Activated CD8-positive, alpha-beta memory T cell treated with anti-CD3 and anti-CD28 coated beads for 48 hours (primary cell): ENCODE results near the gene RACGAP1.
"Not testable (repeated sequence)": the region's sequence is repeated elsewhere in the genome, so short reads cannot be mapped to it uniquely, and the experiment has no call there.

Experiments
- DNase-seq, 3 experiments: peaks; one replicate each; pipeline ENCODE4 v3.0.0-alpha.2; 2020; ENCODE audit warnings: low read depth in 2 of 3, low spot score in 2 of 3

Gene RACGAP1

DNA sequence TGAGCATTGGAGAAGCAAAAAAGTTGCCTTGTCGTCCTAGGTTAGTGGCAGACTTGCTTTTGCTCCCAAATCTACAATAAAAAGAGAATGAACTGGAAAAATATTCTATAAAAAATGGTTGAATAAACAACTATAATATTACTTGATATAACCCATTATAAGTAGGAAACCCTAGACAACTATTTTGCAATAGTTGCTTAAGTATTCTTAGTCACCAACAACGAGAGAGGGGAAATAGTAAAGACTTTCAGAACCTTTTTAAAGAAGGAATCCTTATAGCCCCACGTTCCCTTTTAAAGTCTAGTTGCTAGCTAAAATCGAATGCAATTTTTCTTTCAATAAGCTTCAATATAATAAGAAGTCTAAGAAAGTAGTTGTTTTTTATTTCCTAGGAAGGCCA, 35.0 kb downstream of the RACGAP1 start:
- DNase-seq: no peak

DNA sequence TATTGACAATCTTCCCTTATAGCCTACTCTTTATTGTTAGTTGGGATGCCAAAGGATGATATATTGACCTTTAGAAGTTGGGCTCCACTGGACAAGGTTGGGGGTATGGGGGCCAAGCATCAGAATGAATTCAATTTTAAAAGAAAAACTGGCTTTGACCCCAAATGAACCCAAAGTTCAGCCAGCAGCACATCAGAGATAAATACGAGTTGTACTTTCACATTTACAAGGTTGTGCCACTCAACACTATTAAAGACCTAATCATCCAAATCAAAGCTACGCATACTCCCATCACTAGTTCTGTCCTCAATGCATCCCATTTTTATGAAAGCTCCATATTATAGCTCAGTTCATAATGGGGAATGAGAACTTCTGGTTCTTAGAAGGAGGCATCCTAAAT, 35.9 kb downstream of the RACGAP1 start:
- DNase-seq: not testable (repeated sequence)

DNA sequence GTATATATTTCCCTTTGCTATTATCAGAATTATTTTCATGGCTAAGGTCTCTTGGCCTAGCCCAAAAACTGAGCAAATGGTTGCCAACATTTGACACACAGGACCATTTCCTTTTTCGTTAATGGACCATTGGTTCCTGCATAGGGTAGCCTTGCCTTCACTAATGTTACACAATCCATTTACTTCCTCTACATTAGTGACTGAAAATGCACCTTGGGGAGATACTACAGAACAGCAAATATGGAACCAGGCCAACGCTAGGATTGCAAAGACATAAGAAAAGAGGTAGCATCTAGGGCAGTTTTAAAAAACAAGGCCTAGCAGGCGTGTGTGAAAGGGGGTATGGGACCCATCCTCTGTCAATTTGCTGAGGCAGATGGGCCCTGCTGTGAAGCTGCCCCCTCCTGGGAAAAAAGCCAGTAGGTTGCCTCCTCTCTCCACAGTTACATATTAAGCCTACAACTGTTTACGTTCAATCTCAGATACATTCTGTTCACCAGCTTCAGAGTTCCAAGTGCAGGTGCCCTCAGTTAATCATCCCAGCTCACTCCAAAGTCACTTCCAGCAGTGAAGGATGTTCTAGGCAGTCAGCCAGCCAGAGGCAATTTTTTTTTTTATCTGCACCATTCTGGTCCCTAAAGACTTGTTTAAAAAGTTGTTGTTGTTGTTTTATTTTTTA, 37.5 kb downstream of the RACGAP1 start:
- no peak for DNase-seq

DNA sequence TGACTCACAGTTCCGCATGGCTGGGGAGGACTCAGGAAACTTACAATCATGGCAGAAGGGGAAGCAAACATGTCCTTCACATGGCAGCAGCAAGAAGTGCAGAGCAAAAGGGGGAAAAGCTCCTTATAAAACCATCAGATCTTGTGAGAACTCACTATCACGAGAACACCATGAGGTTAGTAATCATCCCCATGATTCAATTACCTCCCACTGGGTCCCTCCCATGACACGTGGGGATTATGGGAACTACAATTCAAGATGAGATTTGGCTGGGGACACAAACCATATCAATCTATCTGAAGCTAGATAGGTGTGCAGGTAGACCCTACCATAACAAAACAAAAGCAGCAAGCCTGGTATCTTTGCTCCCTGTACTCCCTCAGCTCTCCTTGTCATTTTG, 38.8 kb downstream of the RACGAP1 start:
- not testable (repeated sequence) for DNase-seq

DNA sequence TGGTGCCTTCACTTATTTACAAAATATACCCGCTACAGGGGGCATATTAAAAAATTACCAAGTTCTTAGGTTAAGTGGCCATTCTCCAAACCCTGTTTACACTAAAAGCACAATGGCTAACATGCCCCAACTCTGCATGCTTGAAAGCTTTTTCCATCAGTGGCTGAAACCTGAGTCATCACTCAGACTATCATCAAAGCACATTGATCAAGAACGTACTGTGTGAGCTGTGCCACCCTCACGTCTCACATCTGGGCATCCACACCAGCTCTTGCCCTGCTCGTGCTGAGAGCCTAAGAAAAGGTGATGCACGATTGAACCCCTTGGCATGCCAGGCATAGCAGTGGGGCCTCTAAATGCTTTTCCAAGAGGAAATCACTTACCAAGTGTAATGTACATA, 39.3 kb downstream of the RACGAP1 start:
- DNase-seq: no peak

DNA sequence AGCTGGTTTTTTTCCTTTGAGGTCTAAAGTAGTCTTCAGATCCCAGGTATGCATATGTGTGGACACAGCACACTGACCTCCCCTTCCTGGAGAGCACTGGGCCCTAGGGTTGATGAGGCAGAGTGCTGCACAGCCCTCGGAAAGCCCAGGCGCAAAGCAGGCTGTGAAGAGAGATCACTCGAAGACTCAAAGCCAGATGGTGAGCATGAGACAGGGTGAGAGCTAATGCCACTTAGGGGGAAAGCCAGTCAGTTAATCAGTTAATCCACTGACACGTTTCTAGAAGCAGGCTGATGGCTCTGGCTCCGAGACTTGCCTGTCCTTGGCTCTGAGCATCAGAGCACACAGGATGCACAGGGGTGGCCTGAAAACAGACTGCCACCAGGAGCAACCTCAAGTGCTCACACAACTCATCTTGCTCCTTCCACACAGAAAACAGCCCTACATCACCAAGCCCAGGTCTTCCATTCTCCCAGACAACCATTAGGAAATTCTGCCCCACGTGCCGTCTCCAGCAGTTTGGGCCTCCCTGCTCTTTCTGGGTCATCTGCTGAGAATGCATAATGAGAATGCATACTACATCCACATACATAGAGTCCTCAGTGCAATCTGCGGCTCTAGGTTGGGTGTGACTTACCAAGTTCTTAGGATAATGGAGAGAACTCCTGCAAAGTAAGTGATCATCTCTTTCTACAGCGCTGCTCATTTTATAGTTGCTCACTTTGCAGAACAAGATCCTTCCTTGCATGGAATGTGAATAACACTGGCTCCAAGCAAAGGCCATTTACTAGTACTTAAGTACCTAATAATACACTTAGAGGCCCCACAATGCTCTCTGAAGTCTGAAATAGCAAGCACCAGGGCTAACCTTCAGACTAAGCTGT, 40.6 kb downstream of the RACGAP1 start:
- no peak for DNase-seq

DNA sequence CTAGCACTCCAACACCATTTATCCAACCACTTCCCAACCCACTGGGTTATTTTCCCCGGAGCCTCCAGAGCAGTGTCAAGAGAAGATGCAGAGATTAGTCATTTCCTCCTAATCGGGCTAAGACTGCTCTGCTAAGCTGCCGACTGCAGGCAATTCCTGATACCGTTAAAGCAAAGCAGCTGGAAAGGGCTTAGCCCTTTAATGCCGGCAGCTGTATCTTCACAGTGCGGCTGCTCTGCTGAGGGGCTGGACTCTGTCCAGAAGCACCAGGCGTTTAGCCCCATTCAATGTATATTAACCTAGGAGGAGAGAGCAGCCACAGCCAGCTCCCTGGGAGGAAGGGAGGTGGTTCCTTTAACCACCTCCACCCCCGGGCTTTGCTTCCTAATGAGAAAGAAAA, 41.4 kb downstream of the RACGAP1 start:
- no peak for DNase-seq

DNA sequence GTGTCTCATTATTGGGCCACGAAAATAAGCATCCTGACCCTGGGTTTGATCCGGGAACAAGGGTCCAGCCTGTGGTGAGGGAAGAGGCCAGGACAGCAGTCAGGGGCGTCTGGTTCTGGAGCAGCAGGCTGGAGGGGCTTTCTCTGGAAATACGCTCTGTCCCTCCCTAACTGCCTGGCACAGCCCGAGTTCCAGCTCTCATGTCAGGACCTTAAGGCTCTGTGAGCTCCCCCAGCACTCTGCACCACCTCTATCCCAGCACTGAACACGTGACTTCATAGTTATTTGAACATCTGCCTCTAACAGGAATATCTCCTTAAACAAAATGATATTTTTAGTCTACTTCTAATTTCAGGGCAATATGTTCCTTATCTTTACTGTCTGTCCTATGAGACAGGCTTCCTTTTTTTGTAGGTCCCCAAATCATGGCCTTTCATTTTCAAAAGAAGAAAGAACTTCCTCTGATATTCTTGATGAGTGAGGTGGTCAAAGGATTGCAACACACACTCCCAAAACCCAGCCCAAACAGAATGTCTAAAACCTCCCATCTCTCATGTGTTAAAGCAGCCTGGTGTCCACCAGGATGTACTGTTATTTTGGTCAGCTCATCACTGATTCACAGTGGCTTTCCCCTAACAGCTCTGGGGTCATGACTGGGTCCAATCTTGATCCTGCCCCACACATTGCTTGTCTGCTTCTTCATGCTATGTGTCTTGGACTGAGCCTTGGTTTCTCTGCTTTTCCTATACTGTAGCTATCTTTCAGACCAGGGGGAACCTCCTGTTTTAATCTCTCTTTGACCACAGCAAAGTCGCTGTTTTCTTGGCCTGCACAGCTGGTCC, 42.8 kb downstream of the RACGAP1 start:
- DNase-seq: no peak

DNA sequence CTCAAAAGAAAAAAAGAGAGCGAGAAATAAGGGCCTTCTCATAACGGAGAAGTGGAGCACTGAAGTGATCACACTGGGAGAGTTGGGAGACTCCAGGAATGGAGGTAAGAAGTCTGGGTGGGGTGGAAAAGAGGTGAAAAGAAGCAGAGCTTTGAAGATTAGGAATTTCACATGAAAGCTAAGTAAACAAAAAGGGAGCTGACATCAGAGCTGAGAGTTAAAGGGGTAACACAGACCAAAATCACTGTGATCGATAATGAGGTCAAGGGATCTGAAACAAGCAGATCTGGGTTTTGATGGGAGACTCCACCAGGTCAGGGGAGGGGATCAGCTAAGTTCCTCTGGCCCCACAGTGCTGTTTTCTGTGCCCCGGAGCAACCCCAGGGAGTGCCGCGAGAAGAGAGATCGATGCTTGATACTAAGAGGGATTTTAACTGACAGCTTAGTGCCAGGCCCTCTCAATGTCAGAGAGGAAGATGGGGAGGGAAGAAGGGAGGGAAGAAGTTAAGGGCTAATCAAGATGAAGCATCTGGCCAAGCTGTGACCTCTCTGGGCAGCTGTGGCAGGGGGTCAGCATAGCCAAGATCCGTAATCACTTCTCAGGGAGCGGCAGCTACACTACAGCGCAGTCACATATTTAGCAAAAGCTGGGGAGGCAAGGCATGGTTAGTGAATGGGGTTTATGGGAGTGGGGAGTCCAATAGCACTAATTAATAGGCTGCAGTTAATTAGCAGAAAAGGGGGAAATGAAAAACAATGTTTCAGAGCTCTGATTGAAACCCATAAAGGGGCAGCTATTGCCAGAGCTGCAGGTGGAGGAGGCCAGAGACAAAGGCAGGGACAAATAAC, 44.6 kb downstream of the RACGAP1 start:
- DNase-seq: no peak

DNA sequence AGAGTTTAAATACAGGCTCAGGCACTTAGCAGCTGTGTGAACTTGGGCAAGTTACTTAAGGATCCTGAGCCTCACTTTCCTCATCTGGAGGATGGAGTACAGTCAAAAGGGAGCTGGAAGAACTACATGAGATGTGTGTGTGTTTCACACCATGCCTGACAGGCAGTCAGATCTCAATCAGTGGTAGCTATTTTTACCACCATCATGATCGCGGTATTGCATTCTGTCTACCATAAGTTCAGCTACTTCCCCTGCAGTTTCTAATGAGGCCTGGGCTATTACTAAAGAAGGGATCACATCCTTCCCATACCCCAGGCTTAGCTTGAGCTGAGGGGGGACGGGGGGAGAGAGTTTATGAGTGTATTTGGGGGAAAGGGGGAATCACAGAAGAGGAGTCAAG, 45.5 kb downstream of the RACGAP1 start:
- DNase-seq: no peak

DNA sequence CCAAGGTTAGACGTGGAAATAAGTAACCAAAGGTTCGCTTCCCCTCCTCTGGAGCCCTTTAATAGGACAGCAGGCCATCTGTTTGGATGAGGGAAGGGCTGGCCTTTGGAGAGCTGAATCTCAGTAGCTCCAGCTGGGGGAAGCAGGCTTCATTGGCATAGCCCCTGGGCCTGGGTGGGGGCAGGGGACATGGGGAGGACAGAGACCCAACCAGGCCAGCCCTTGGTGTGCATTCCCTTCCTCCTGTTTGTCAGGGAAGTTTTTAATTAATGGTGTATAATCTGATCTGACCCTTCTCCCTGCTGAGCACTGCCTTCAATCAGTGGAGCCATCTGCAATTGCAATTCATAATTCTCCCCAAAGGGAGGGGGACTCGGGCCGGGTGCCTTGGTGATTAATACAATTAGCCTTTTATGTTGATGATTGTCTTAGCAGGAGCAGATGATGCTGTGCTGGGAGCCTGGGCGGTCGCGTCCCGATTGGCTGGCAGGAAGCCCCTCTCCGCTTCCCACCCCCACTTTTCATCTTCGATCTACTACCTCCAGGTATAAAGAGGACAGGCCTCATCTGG, 46.2 kb downstream of the RACGAP1 start:
- DNase-seq: no peak

DNA sequence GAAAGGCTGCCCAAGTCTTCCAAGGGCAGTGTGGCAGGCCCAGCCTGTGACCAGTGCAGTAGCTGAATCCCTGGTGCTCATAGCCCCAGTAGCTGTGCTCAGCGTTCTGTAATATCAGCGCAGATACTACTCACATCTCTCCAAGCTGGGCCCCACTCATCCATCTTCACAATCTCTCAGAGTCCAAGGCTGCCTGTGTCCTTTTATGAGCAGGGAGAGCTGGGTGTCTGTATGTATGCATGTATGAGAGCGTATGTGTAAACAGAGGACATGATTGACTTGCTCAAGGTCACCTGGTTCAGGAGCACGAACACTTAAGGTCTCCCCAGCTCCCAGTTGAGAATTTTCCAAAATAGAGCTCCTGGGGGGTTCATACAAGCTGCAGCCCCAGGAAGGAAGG, 47.2 kb downstream of the RACGAP1 start:
- DNase-seq: no peak

DNA sequence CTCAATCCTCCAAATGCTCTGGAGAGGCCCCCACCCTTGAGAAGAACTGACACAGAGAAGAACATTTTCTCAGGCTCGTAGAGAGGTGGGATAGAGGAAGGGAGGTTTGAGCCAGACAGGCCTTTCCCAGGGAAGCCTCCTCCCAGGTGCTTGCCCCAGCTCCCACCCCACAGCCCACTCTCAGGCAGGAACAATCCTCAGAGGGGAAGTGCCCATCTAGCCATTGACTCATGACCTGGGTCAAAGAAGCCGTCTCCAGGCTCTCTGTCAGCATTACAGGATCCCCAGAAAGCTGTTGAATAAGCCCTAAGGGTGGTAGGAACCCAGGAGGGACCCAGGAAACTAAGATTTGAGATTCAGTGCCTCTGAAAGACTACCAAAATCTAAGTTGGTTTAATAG, 48.7 kb downstream of the RACGAP1 start:
- DNase-seq: no peak

DNA sequence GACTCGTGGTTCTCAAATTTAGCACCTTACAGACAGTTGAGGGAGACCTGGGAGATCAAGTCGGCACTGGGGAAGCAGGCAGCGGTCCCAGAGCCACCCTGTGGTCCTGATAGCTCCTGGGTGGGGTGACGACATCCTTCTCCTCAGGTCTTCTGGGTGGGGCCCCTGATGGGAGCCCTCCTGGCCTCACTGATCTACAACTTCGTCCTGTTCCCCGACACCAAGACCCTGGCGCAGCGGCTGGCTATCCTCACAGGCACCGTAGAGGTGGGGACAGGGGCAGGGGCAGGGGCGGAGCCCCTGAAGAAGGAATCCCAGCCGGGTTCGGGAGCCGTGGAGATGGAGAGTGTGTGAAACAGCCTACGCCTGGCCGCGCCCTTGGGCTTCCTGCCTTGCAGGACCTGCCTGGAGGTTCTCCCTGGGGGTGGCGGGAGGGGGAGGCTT, 50.0 kb downstream of the RACGAP1 start:
- no peak for DNase-seq

DNA sequence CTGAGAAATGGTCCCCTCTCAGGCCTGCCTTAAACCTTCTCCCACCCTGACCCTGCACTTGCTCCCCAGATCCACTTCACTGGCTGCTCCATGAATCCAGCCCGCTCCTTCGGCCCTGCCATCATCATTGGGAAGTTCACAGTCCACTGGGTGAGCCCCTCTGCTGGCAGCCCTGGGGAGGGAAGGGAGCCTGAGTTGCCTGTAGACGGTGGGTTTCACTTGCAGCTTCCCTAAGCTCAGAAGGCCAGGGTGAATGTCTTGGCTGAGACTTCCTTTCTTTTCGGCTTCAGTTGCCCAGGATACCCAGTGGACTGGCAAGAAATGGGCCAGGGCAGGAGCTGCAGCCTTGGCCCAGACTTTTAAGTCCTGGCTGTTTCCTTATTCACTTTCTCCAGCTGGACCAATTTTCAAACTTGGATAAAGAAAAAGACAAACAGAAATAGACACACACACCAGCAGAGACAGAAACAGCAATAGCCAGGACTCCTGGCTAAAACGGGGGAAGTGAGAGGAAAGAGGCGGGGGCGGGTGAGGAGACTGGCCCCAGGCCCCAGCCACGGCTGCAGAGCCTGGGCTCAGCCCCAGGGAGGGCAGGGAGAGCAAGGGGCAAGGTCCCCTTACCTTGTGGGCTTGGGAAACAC, 50.5 kb downstream of the RACGAP1 start:
- DNase-seq: no peak

DNA sequence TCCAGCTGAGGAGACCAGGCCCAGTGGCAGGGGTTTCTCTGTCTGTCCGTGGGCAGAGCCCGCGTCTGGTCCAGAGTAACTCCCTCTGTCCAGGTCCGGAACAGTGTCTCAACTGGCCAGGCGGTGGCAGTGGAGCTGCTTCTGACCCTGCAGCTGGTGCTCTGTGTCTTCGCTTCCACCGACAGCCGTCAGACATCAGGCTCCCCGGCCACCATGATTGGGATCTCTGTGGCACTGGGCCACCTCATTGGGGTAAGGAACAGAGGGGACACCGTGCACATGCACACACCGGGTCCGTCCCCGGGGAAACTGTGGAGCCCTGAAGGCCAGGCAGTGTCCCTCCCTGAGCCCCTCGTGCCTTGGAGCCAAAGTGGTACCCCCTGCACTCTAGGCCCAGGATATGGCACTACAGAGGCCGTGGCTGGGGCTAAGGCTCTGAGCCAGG, 51.0 kb downstream of the RACGAP1 start:
- no peak for DNase-seq

DNA sequence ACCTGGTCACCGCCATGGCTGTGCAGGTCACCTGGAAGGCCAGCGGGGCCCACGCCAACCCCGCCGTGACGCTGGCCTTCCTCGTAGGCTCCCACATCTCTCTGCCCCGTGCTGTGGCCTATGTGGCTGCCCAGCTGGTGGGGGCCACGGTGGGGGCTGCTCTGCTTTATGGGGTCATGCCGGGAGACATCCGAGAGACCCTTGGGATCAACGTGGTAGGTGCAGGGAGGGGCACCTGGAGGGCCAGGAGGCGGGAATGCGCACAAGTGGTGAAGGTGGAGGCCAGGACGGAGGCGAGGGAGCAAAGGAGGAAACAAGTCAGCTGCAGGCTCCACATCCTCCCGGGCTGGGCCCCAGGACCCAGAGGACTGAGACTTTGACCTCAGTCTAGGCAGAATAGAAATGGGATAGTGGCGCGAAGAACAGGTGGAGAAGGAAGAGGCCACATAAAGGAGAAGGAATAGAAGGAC, 51.9 kb downstream of the RACGAP1 start:
- DNase-seq: no peak

DNA sequence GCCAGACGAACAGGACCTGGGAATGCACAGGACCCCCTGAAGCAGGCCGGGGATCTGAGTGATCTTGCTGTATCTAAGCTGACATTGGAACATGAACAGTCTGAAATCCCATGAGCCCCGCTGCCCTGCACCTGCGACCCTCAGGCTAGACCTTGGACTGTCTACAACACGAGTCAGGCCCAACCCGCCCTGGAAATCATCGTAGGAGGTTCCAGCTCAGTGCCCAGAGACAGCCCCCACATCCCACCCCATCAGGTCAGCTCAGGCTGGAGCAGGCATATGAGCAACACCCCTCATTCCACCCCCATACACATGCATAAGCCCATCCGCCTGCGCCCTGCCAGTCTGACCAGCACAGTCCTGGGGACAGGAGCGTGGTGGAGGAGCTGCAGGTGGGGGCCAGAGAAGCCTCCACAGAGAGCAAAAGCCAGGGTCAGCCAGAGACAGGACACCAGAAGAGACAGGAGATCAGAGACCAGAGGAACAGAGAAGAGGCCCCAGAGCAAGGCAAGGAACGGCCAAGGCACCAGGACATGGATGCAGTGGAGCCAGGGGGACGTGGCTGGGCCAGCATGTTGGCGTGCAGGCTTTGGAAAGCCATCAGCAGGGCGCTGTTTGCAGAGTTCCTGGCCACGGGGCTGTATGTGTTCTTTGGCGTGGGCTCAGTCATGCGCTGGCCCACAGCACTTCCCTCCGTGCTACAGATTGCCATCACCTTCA, 52.5 kb downstream of the RACGAP1 start, which contains the start of gene AQP6:
TSS of gene AQP6 (plus strand) at position 307 of the 720 bp plus-strand sequence. CDS start at position 534, 227 bp downstream.
- DNase-seq: no peak

DNA sequence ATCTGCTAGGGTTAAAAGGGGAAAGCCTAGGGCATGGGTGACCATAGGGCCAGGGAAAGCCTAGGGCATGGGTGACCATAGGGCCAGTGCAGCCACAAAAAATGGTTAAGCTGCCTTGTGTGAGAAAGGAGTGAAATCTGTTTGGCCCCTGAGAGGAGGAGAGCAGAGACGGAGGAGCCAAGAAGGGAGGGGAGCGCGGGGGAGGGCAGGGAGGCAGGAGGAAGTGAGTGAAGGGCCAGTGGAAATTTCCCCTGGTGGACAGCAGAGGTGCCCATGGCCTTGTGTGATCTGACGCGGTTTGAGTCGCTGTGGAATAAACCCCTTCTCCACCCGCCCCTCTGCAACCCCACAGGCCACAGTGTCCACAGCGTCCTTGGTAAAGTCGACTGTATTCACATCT, 53.2 kb downstream of the RACGAP1 start:
- no peak for DNase-seq
